Muscle of back (tissue), 11 donors: ENCODE results near the gene GAS1. TPM values are rescaled to one million over a fixed set of nuclear protein-coding genes. Genes with fewer than 3 reads are reported as not detected.

ENCODE experiments used
- DNase-seq, 3 donors: peaks; one replicate each; pipeline versions ENCODE4 v3.0.0 to v3.0.0-alpha.2; 2013
- polyA plus RNA-seq, 10 donors: library from polyadenylated mRNA; unstranded; fragments of 120-200 nt; gene quantifications; one replicate each; pipeline ENCODE4 v1.2.1, GENCODE V29; 2013; ENCODE audit not compliant: insufficient read length in 10 of 10

Gene GAS1
- polyA plus RNA-seq, 10 donors = 67.5 to 129 (median 89.4) TPM

- DNase-seq = no peak
Measured at GRCh38 chr9:86939891-86940290, 7.4 kb downstream of the GAS1 start.

- no peak for DNase-seq
Measured at GRCh38 chr9:86939321-86939720, 8.0 kb downstream of the GAS1 start.

- DNase-seq = no peak
Measured at GRCh38 chr9:86938780-86939179, 8.5 kb downstream of the GAS1 start.

GRCh38 chr9:86926145-86926544 is 21.2 kb downstream of the GAS1 start:
- no peak for DNase-seq

GRCh38 chr9:86925686-86926085 is 21.6 kb downstream of the GAS1 start:
- peak in 2 of 3 donors; percentile 40 to 71 for DNase-seq

- DNase-seq = no peak
Measured at GRCh38 chr9:86924206-86924605, 23.1 kb downstream of the GAS1 start.

GRCh38 chr9:86921151-86921923 is 26.0 kb downstream of the GAS1 start:
- DNase-seq = peak; percentile 54 to 90 (median 66)

GRCh38 chr9:86918556-86918955 is 28.8 kb downstream of the GAS1 start:
- no peak for DNase-seq

- no peak for DNase-seq
Measured at GRCh38 chr9:86912210-86912609, 35.1 kb downstream of the GAS1 start.

GRCh38 chr9:86909388-86909787 is 37.9 kb downstream of the GAS1 start:
- DNase-seq = no peak

- no peak for DNase-seq
Measured at GRCh38 chr9:86908261-86908660, 39.0 kb downstream of the GAS1 start.

GRCh38 chr9:86907346-86907745 is 40.0 kb downstream of the GAS1 start:
- no peak for DNase-seq

GRCh38 chr9:86903734-86904085 is 43.6 kb downstream of the GAS1 start:
- no peak for DNase-seq

GRCh38 chr9:86902991-86903733 is 44.1 kb downstream of the GAS1 start:
- peak in 2 of 3 donors; percentile 55 to 81 for DNase-seq

- DNase-seq = no peak
Measured at GRCh38 chr9:86902586-86902985, 44.7 kb downstream of the GAS1 start.

GRCh38 chr9:86902176-86902575 is 45.1 kb downstream of the GAS1 start:
- no peak for DNase-seq

GRCh38 chr9:86901511-86901910 is 45.8 kb downstream of the GAS1 start:
- no peak for DNase-seq
